Liver (tissue), 4 donors: ENCODE measurements around the gene CEP68. TPM values are rescaled to one million over a fixed set of nuclear protein-coding genes. Genes with fewer than 3 reads are reported as not detected.

Experiments used
- polyA plus RNA-seq, 2 donors: library from polyadenylated mRNA; stranded (reverse) in 1 of 2; unstranded in 1 of 2; fragments of 200-250 nt in 1 of 2; fragments of >200 nt in 1 of 2; fragmentation: Nextera tagmentation in 1 of 2; extraction: Ambion mirVana in 1 of 2; gene quantifications; one replicate each; pipeline versions ENCODE4 v1.2.1 to v1.2.3, GENCODE V29; 2013 to 2015
- total RNA-seq, 2 donors: library from RNA; depleted of rRNA; stranded (reverse); fragments of >200 nt; gene quantifications; one replicate each; pipeline ENCODE4 v1.2.3, GENCODE V29; 2014
- donor health status: healthy.
- donor health status: healthy.
- donor health status: healthy.

CEP68 gene
- total and polyA plus RNA-seq, 4 donors: 2.1 to 5.8 (median 4.1) TPM

Other genes starting within 250 kb of the CEP68 start
- 10 to 100 TPM in 1 of 2 donors, 1 to 10 TPM in 1; 8.8 to 23.4 TPM for gene SLC1A4, start 67.0 kb upstream of the CEP68 start, total RNA-seq
- 10 to 100 TPM in 1 of 2 donors, 1 to 10 TPM in 1; 3.4 to 10.5 TPM for gene SLC1A4, start 67.0 kb upstream of the CEP68 start, polyA plus RNA-seq
- 10 to 100 TPM; 52.8 to 70.3 TPM for gene RAB1A, start 73.7 kb downstream of the CEP68 start, total RNA-seq
- gene RAB1A, start 73.7 kb downstream of the CEP68 start, polyA plus RNA-seq: 10 to 100 TPM; 85.3 to 89.7 TPM
- gene ACTR2, start 171.4 kb downstream of the CEP68 start, total RNA-seq: 10 to 100 TPM; 48.9 to 72.0 TPM
- gene ACTR2, start 171.4 kb downstream of the CEP68 start, polyA plus RNA-seq: 10 to 100 TPM; 21.6 to 42.9 TPM